Epithelial cell of proximal tubule (primary cell): ENCODE measurements around the gene PTCD2. TPM values are rescaled to one million over a fixed set of nuclear protein-coding genes. Genes with fewer than 3 reads are reported as not detected.

Source experiments
- DNase-seq: peaks from one replicate; pipeline ENCODE4 v3.0.0-alpha.2; 2011; ENCODE audit warnings: low read depth
- H3K4me3 ChIP-seq: 2 replicates; pipeline ENCODE4 v1.5.1; 2011; ENCODE audit warnings: low read depth, mild to moderate bottlenecking, low read length
- CTCF ChIP-seq: conservative IDR thresholded peaks from 2 replicates; pipeline ENCODE4 v1.5.1; 2012; ENCODE audit warnings: low read depth, mild to moderate bottlenecking, low read length
- total RNA-seq: library from RNA; depleted of rRNA; stranded (reverse); fragments of >200 nt; gene quantifications from 2 replicates; pipeline ENCODE4 v1.2.3, GENCODE V29; 2015

Gene PTCD2
- total RNA-seq, 1 donor from 2014 or later, result 6.6 TPM

- TF ChIP-seq CTCF, result no peak
- no peak for DNase-seq
- H3K4me3 ChIP-seq, result no peak overlapping the region
These were observed 5.6 kb downstream of the PTCD2 start for GRCh38 chr5:72325566-72326305.

DNA sequence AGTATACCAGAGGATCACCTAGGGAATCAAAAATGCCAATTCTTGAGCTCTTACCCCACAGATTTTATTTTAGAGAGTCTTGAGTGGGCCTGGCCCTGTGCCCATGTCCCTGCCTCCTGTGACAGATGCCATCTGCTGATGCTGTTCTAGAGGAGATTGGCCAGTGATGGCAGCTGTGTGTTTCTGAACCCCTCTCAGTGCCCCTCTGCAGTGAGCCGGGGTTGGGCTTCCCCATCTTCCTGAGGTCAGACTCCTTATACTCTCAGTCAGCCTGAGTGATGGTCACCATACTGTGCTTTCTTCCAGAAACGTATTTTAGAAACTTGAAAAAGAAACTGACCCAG is 6.1 kb downstream of the PTCD2 start:
- DNase-seq, result no peak
- TF ChIP-seq CTCF, result no peak
- no peak overlapping the region for H3K4me3 ChIP-seq

GRCh38 chr5:72328172-72328571 is 8.0 kb downstream of the PTCD2 start:
- no peak overlapping the region for H3K4me3 ChIP-seq
- DNase-seq, result peak; percentile 87
- TF ChIP-seq CTCF, result no peak

GRCh38 chr5:72330712-72331111 is 10.5 kb downstream of the PTCD2 start:
- DNase-seq, result no peak
- TF ChIP-seq CTCF, result no peak
- H3K4me3 ChIP-seq, result no peak overlapping the region

GRCh38 chr5:72337159-72337558 is 17.0 kb downstream of the PTCD2 start:
- no peak for TF ChIP-seq CTCF
- no peak for DNase-seq

DNA sequence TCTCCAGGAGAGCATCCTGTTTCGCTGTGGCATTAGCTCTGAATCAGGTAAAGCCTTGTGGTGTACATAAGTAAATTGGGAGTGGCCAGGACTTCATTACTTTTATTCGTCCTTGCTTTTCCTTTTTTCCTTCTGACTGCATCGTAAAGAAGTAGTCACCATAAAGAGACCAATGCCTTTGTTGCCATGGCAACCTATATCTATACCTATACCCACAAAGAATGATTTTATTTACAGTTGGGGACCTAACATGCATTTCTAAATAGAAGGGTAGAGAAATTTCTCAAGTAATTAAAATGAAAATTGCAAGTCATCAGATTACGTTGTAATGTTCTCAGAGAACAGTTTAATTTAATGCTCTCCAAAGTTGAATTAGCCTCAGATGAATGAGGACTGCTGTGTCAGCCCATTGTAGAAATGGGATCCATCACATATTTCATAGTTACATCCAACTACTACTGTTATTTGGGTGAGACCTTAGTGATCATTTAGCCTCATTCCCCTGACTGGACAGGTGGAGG is 18.6 kb downstream of the PTCD2 start:
- no peak for DNase-seq
- no peak overlapping the region for H3K4me3 ChIP-seq
- no peak for TF ChIP-seq CTCF

More at GRCh38 chr5:72337159-72337558, 17.0 kb downstream of the PTCD2 start:
- H3K4me3 ChIP-seq, result no peak overlapping the region

DNA sequence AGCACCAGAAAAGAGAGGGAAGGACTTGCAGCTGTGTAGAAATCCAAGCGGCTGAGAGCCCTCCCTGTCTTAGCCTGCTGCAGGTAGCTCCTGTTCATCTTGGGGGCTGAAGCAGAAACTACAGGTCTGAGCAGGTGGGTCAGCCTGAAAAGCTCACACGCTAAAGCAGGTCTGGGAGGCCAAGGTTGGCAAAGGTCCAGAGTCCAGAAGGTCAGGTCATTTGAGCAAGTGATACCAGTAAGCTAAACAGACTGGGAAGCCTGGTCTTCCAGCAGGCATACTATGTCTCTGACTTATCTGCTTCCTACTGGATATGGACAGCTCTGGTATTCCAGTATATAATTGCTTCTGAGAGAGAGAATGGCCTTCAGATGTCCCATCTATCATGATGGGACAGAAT is 26.2 kb downstream of the PTCD2 start:
- no peak for TF ChIP-seq CTCF
- DNase-seq, result no peak
- H3K4me3 ChIP-seq, result no peak overlapping the region
